Activated T-cell treated with anti-CD3 and anti-CD28 coated beads, Interleukin-2, amount 50 U/mL, for 72 hours (primary cell): ENCODE results near the gene TUT7. TPM values are rescaled to one million over a fixed set of nuclear protein-coding genes. Genes with fewer than 3 reads are reported as not detected.

Experiments
- ATAC-seq, 2 donors: fragments of 150-1000 bp; cut with Tn5 transposase; replicated peaks in 1 of 2; 2 replicates each; pipeline ENCODE4 v1.10.0; 2021; ENCODE audit warnings: moderate library complexity in 2 of 2, mild to moderate bottlenecking in 1 of 2
- DNase-seq, 2 donors: peaks; one replicate each; pipeline ENCODE4 v3.0.0; 2021 to 2022; ENCODE audit warnings: mixed read lengths in 1 of 2
- H3K27ac Mint-ChIP-seq: one replicate; pipeline ENCODE4 v1.8.0; 2022; ENCODE audit warnings: mild to moderate bottlenecking, moderate library complexity, mixed read lengths
- H3K27me3 Mint-ChIP-seq: one replicate; pipeline ENCODE4 v1.8.0; 2022; ENCODE audit warnings: low read depth, mixed read lengths
- H3K36me3 Mint-ChIP-seq, 2 donors: one replicate each; pipeline ENCODE4 v1.8.0; 2022; ENCODE audit warnings: mixed read lengths in 2 of 2, mild to moderate bottlenecking in 1 of 2; ENCODE audit not compliant: insufficient read depth in 2 of 2
- H3K4me1 Mint-ChIP-seq: one replicate; pipeline ENCODE4 v1.8.0; 2022; ENCODE audit warnings: low read depth, mixed read lengths
- H3K4me3 Mint-ChIP-seq, 2 donors: one replicate each; pipeline ENCODE4 v1.8.0; 2022; ENCODE audit warnings: mild to moderate bottlenecking in 2 of 2, mixed read lengths in 2 of 2, moderate library complexity in 2 of 2
- H3K9me3 Mint-ChIP-seq, 2 donors: one replicate each; pipeline ENCODE4 v1.8.0; 2022; ENCODE audit warnings: mixed read lengths in 2 of 2
- total RNA-seq, 2 donors: library from RNA; stranded (reverse); gene quantifications; one replicate each; pipeline ENCODE4 v1.2.3, GENCODE V29; 2022

TUT7 gene
- total RNA-seq, 2 donors from 2014 or later = 39.6 to 49.9 TPM

DNA sequence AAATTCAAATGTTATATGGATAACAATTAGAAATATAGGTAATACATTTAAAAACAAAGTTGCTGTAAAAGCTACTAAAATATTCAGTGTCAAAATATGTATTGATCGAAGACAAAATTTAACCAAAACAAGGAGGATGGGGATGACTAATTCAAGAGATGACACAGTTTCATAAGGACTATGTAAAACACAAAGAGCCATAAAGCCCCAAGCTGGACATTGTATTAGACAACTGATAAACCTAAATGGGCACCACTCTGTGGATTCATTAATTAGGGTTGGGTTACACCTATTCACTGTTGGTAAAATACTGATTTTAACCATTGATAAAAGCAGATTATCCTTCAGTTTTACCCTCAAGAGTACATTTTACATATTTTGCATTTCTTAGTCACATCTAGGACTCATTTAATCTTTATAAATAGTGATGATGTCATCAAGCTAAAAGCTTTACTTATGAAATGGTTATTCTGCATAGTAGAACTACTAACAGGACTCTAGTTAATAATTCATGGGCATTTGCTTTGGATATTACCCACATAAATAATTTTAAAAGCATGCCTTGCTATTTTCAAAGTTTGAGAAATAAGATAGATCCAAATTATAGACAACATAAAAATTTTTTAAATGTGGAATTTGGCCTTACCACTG is 13.7 kb downstream of the TUT7 start:
- H3K27me3 Mint-ChIP-seq = no peaks in the 10 kb centered on the region
- H3K27ac Mint-ChIP-seq = peak overlapping the region; percentile 76
- peaks cover 10 to 37% of the 10 kb centered on the region in 2 donors for H3K36me3 Mint-ChIP-seq
- peak overlapping the region in 1 of 2 donors; percentile 22 for H3K4me3 Mint-ChIP-seq
- H3K4me1 Mint-ChIP-seq = peaks cover 45% of the 10 kb centered on the region
- H3K9me3 Mint-ChIP-seq = no peaks in the 10 kb centered on the region
- peak; percentile 32 to 41 for ATAC-seq
- DNase-seq = no peak

GRCh38 chr9:86337469-86338108 is 16.6 kb downstream of the TUT7 start:
- ATAC-seq (no peak), DNase-seq (no peak)
- Mint-ChIP-seq H3K36me3 (peaks cover 18 to 54% of the 10 kb centered on the region in 2 donors), H3K9me3 (no peaks in the 10 kb centered on the region), H3K4me3 (peak overlapping the region; percentile 66), H3K27ac (no peak overlapping the region), H3K4me1 (peaks cover 45% of the 10 kb centered on the region), H3K27me3 (no peaks in the 10 kb centered on the region)

- DNase-seq = no peak
- Mint-ChIP-seq H3K27ac (no peak overlapping the region), H3K27me3 (no peaks in the 10 kb centered on the region), H3K36me3 (peaks cover 22 to 48% of the 10 kb centered on the region in 2 donors), H3K9me3 (no peaks in the 10 kb centered on the region), H3K4me3 (no peak overlapping the region), H3K4me1 (peaks cover 36% of the 10 kb centered on the region)
- no peak for ATAC-seq
Observed at GRCh38 chr9:86336058-86336457, 18.2 kb downstream of the TUT7 start.

GRCh38 chr9:86333651-86334050 is 20.6 kb downstream of the TUT7 start:
- no peaks in the 10 kb centered on the region for H3K9me3 Mint-ChIP-seq
- no peaks in the 10 kb centered on the region for H3K27me3 Mint-ChIP-seq
- H3K36me3 Mint-ChIP-seq = peaks cover 25 to 41% of the 10 kb centered on the region in 2 donors
- DNase-seq (no peak), ATAC-seq (no peak)
- no peak overlapping the region for H3K27ac Mint-ChIP-seq
- H3K4me3 Mint-ChIP-seq = no peak overlapping the region
- peaks cover 12% of the 10 kb centered on the region for H3K4me1 Mint-ChIP-seq

GRCh38 chr9:86330186-86330585 is 24.0 kb downstream of the TUT7 start:
- H3K27ac Mint-ChIP-seq = peak overlapping the region; percentile 54
- H3K36me3 Mint-ChIP-seq = peaks cover 21 to 32% of the 10 kb centered on the region in 2 donors
- ATAC-seq (no peak), DNase-seq (no peak)
- no peaks in the 10 kb centered on the region for H3K27me3 Mint-ChIP-seq
- no peaks in the 10 kb centered on the region for H3K9me3 Mint-ChIP-seq
- H3K4me1 Mint-ChIP-seq = no peaks in the 10 kb centered on the region
- H3K4me3 Mint-ChIP-seq = no peak overlapping the region

GRCh38 chr9:86329649-86330048 is 24.6 kb downstream of the TUT7 start:
- no peak for DNase-seq
- Mint-ChIP-seq H3K9me3 (no peaks in the 10 kb centered on the region), H3K27ac (peak overlapping the region; percentile 31), H3K4me1 (no peaks in the 10 kb centered on the region), H3K27me3 (no peaks in the 10 kb centered on the region), H3K4me3 (no peak overlapping the region), H3K36me3 (peaks cover 18 to 27% of the 10 kb centered on the region in 2 donors)
- ATAC-seq = no peak

- ATAC-seq = no peak
- no peaks in the 10 kb centered on the region for H3K4me1 Mint-ChIP-seq
Observed at GRCh38 chr9:86328156-86328555, 26.1 kb downstream of the TUT7 start.

DNA sequence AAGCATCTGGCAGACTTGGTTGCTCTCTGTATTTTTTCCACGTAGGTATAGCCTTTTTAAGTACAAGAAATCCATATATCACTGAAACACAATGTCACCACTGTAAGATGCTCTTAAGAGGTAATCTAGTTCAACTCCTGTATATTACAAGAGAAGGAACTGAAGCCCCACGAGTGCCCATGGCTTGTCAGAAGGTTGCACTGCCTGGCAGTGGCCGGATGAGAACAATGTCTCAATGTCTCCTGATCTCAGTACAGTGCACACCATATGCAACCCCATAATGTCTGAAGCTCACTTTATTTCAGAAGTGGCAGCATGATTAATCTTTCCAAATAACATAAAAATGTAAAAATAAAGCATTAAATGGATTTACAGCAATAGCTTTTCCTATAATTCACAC is 27.7 kb downstream of the TUT7 start:
- Mint-ChIP-seq H3K9me3 (no peaks in the 10 kb centered on the region), H3K4me1 (no peaks in the 10 kb centered on the region), H3K27ac (peak overlapping the region; percentile 7), H3K36me3 (peaks cover 10 to 35% of the 10 kb centered on the region in 2 donors), H3K27me3 (no peaks in the 10 kb centered on the region), H3K4me3 (no peak overlapping the region)
- DNase-seq (no peak), ATAC-seq (no peak)

More at GRCh38 chr9:86328156-86328555, 26.1 kb downstream of the TUT7 start:
- no peak for DNase-seq
- peaks cover 19 to 30% of the 10 kb centered on the region in 2 donors for H3K36me3 Mint-ChIP-seq
- no peak overlapping the region for H3K4me3 Mint-ChIP-seq
- H3K27me3 Mint-ChIP-seq = no peaks in the 10 kb centered on the region
- H3K9me3 Mint-ChIP-seq = no peaks in the 10 kb centered on the region
- peak overlapping the region; percentile 5 for H3K27ac Mint-ChIP-seq

DNA sequence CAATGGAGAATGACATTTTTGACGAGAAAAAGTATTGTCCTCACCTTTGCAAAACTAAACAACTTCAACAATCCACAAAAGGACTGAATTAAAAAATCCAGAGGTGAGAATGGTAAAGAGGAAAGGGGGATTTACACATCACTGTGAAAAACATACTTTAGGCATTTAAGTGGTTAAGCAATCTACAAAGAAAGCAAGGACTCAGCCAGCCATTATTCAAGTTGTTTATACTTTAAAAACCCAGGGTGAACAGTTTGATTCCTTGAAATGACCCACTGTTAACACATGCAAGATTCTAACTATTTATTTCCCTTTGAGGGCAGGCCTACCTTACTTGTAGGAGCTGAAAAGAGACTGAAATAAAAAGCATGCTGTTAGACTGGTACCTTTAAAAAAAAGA is 29.3 kb downstream of the TUT7 start:
- Mint-ChIP-seq H3K27ac (peak overlapping the region; percentile 24), H3K9me3 (no peaks in the 10 kb centered on the region), H3K4me1 (no peaks in the 10 kb centered on the region), H3K4me3 (no peak overlapping the region), H3K27me3 (no peaks in the 10 kb centered on the region), H3K36me3 (peaks cover 10 to 42% of the 10 kb centered on the region in 2 donors)
- DNase-seq = no peak
- no peak for ATAC-seq

DNA sequence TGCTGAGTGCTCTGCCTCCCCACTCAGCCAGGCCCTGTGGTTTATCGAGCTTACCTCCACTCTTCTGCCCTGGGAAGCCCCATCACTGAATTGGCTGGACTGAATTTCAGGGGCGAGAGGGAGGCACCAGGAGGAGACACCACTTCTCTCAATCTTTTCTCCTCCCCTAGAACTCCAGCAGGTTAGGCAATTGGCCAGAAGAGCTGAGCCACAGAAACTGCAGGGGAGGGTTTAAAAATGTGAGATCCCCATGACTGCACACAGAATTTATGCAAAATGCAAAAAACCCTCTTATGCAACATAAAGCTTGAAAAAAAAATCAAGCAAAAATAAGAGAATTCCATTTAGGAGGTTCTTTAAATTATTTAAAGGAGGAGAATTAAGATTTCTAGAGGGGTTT is 29.9 kb downstream of the TUT7 start:
- no peaks in the 10 kb centered on the region for H3K9me3 Mint-ChIP-seq
- ATAC-seq (no peak), DNase-seq (no peak)
- no peaks in the 10 kb centered on the region for H3K27me3 Mint-ChIP-seq
- peaks cover 8 to 43% of the 10 kb centered on the region in 2 donors for H3K36me3 Mint-ChIP-seq
- H3K4me3 Mint-ChIP-seq = no peak overlapping the region
- H3K4me1 Mint-ChIP-seq = no peaks in the 10 kb centered on the region
- H3K27ac Mint-ChIP-seq = no peak overlapping the region

- no peak for DNase-seq
- Mint-ChIP-seq H3K27ac (no peak overlapping the region), H3K4me1 (no peaks in the 10 kb centered on the region), H3K36me3 (peaks cover 8 to 45% of the 10 kb centered on the region in 2 donors), H3K4me3 (no peak overlapping the region), H3K9me3 (no peaks in the 10 kb centered on the region), H3K27me3 (no peaks in the 10 kb centered on the region)
- ATAC-seq = no peak
Observed at GRCh38 chr9:86322973-86323644, 31.1 kb downstream of the TUT7 start.

DNA sequence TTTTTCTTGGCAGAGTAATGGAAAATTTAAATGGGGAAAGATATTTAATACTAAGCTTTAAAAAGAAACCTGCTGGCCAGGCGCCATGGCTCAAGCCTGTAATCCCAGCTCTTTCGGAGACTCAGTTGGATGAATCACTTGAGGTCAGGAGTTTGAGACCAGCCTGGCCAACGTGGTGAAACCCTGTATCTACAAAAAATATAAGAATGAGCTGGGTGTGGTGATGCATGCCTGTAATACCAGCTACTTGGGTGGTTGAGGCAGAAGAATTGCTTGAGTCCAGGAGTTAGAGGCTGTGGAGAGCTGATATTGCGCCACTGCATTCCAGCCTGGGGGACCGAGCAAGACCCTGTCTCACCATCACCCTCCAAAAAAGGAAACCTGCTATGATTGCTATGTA is 32.8 kb downstream of the TUT7 start:
- H3K9me3 Mint-ChIP-seq = no peaks in the 10 kb centered on the region
- H3K4me3 Mint-ChIP-seq = no peak overlapping the region
- no peaks in the 10 kb centered on the region for H3K4me1 Mint-ChIP-seq
- no peak overlapping the region for H3K27ac Mint-ChIP-seq
- peaks cover 6 to 41% of the 10 kb centered on the region in 2 donors for H3K36me3 Mint-ChIP-seq
- ATAC-seq (no peak), DNase-seq (no peak)
- H3K27me3 Mint-ChIP-seq = no peaks in the 10 kb centered on the region

- Mint-ChIP-seq H3K9me3 (no peaks in the 10 kb centered on the region), H3K4me1 (no peaks in the 10 kb centered on the region), H3K27me3 (no peaks in the 10 kb centered on the region), H3K36me3 (peaks cover 16 to 48% of the 10 kb centered on the region in 2 donors), H3K4me3 (no peak overlapping the region), H3K27ac (no peak overlapping the region)
- ATAC-seq = no peak
- no peak for DNase-seq
Observed at GRCh38 chr9:86318187-86318586, 36.0 kb downstream of the TUT7 start.
